ENCODE results near the gene MESP2. TPM values are rescaled to one million over a fixed set of nuclear protein-coding genes. Genes with fewer than 3 reads are reported as not detected.

Gene MESP2
- total RNA-seq, 4 donors from 2014 or later, result 0.45 to 1.1 TPM; not detected in 2

GRCh38 chr15:89810837-89811236 lies 34.7 kb downstream of the MESP2 start:
- no peak for TF ChIP-seq CTCF (IDR thresholded peaks at IDR 0.05)
- no peak for TF ChIP-seq POLR2A (IDR thresholded peaks at IDR 0.05)
- WGBS, 2 donors, result 91 to 98% methylated on average over 7 of the region's 7 CpGs
- no peak overlapping the region for H3K4me3 ChIP-seq (ENCODE audit: low read depth, poor library complexity, severe bottlenecking)
- DNase-seq (ENCODE audit: low spot score in 2 of 2), result no peak
- intact Hi-C loops (cut with DNase I; ENCODE audit: low total_unique reads), result no loop called here

GRCh38 chr15:89812011-89812846 lies 36.1 kb downstream of the MESP2 start:
- no peak for TF ChIP-seq POLR2A (IDR thresholded peaks at IDR 0.05)
- TF ChIP-seq CTCF (IDR thresholded peaks at IDR 0.05), result no peak
- 14% methylated on average over 5 to 8 of the region's 8 CpGs for WGBS, 2 donors
- H3K4me3 ChIP-seq (ENCODE audit: low read depth, poor library complexity, severe bottlenecking), result no peak overlapping the region
- intact Hi-C loops (cut with DNase I; ENCODE audit: low total_unique reads), result no loop called here
- DNase-seq (ENCODE audit: low spot score in 2 of 2), result peak; percentile 88 to 95

- 82 to 85% methylated on average over 4 of the region's 7 CpGs for WGBS, 2 donors
- TF ChIP-seq POLR2A (IDR thresholded peaks at IDR 0.05) (no peak), CTCF (IDR thresholded peaks at IDR 0.05) (no peak)
- no peak overlapping the region for H3K4me3 ChIP-seq (ENCODE audit: low read depth, poor library complexity, severe bottlenecking)
Measured at GRCh38 chr15:89812847-89813320, 36.8 kb downstream of the MESP2 start.

GRCh38 chr15:89813381-89814111 lies 37.4 kb downstream of the MESP2 start:
- H3K4me3 ChIP-seq (ENCODE audit: low read depth, poor library complexity, severe bottlenecking), result peak overlapping the region; percentile 56
- WGBS, 2 donors, result 61 to 77% methylated on average over 10 to 13 of the region's 13 CpGs
- intact Hi-C loops (cut with DNase I; ENCODE audit: low total_unique reads), result no loop called here
- TF ChIP-seq CTCF (IDR thresholded peaks at IDR 0.05) (no peak), POLR2A (IDR thresholded peaks at IDR 0.05) (no peak)
- no peak for DNase-seq (ENCODE audit: low spot score in 2 of 2)

More at GRCh38 chr15:89812847-89813320, 36.8 kb downstream of the MESP2 start:
- no peak for DNase-seq (ENCODE audit: low spot score in 2 of 2)
- intact Hi-C loops (cut with DNase I; ENCODE audit: low total_unique reads), result no loop called here

- intact Hi-C loops (cut with DNase I; ENCODE audit: low total_unique reads), result no loop called here
Measured at GRCh38 chr15:89814112-89814742, 38.1 kb downstream of the MESP2 start.

More at GRCh38 chr15:89814112-89814742, 38.1 kb downstream of the MESP2 start:
- WGBS, 2 donors, result 31 to 32% methylated on average over 33 to 44 of the region's 56 CpGs
- no peak for DNase-seq (ENCODE audit: low spot score in 2 of 2)
- TF ChIP-seq POLR2A (IDR thresholded peaks at IDR 0.05) (no peak), CTCF (IDR thresholded peaks at IDR 0.05) (no peak)
- H3K4me3 ChIP-seq (ENCODE audit: low read depth, poor library complexity, severe bottlenecking), result peak overlapping the region; percentile 56
